Measurements from ENCODE around the gene HAVCR2. TPM values are rescaled to one million over a fixed set of nuclear protein-coding genes. Genes with fewer than 3 reads are reported as not detected.
A peak's percentile ranks its signal among the peaks of the same experiment; 100 is the strongest.

Gene HAVCR2
- not detected in 2 replicates for total RNA-seq (2014; rRNA removed; shearing (Covaris generic))
- polyA plus RNA-seq (2014; cell fraction: nucleus; rRNA removed): not detected in 2 replicates

GRCh38 chr5:157108976-157109375, at the start of gene HAVCR2:
Gene HAVCR2 (minus strand): TSS chr5:157109044. CDS start chr5:157108983, 61 bp downstream.
- DNase-seq (ENCODE audit: extremely low read depth, low read depth): no peak

GRCh38 chr5:157157293-157157891, 48.5 kb upstream of the HAVCR2 start:
- DNase-seq (ENCODE audit: extremely low read depth, low read depth): no peak

- no peak for DNase-seq (ENCODE audit: extremely low read depth, low read depth)
These were observed 46.5 kb upstream of the HAVCR2 start for GRCh38 chr5:157155297-157155696.

GRCh38 chr5:157150995-157151394, 42.2 kb upstream of the HAVCR2 start:
- no peak for DNase-seq (ENCODE audit: extremely low read depth, low read depth)

GRCh38 chr5:157148734-157149615, 40.1 kb upstream of the HAVCR2 start:
- DNase-seq (ENCODE audit: extremely low read depth, low read depth): peak; percentile 65

GRCh38 chr5:157143127-157143971, 34.5 kb upstream of the HAVCR2 start:
- no peak for DNase-seq (ENCODE audit: extremely low read depth, low read depth)

- DNase-seq (ENCODE audit: extremely low read depth, low read depth): peak; percentile 99
These were observed 33.7 kb upstream of the HAVCR2 start, which contains the start of gene MED7 for GRCh38 chr5:157142317-157143126. Gene MED7 (minus strand): TSS chr5:157142865. CDS start chr5:157139431, 3,434 bp downstream.

GRCh38 chr5:157137691-157138090, 28.8 kb upstream of the HAVCR2 start:
- DNase-seq (ENCODE audit: extremely low read depth, low read depth): no peak

GRCh38 chr5:157132281-157132612, 23.4 kb upstream of the HAVCR2 start:
- no peak for DNase-seq (ENCODE audit: extremely low read depth, low read depth)

GRCh38 chr5:157130925-157131324, 22.1 kb upstream of the HAVCR2 start:
- DNase-seq (ENCODE audit: extremely low read depth, low read depth): no peak

- no peak for DNase-seq (ENCODE audit: extremely low read depth, low read depth)
These were observed 12.9 kb upstream of the HAVCR2 start for GRCh38 chr5:157121709-157122108.

- no peak for DNase-seq (ENCODE audit: extremely low read depth, low read depth)
These were observed 11.3 kb upstream of the HAVCR2 start for GRCh38 chr5:157120102-157120501.

- DNase-seq (ENCODE audit: extremely low read depth, low read depth): no peak
These were observed 7.7 kb upstream of the HAVCR2 start for GRCh38 chr5:157116483-157116954.

- DNase-seq (ENCODE audit: extremely low read depth, low read depth): no peak
These were observed 6.7 kb upstream of the HAVCR2 start for GRCh38 chr5:157115502-157115901.

GRCh38 chr5:157115012-157115411, 6.2 kb upstream of the HAVCR2 start:
- no peak for DNase-seq (ENCODE audit: extremely low read depth, low read depth)

- no peak for DNase-seq (ENCODE audit: extremely low read depth, low read depth)
These were observed 4.2 kb upstream of the HAVCR2 start for GRCh38 chr5:157113002-157113401.

- DNase-seq (ENCODE audit: extremely low read depth, low read depth): no peak
These were observed 900 bp upstream of the HAVCR2 start for GRCh38 chr5:157109744-157110143.

GRCh38 chr5:157107508-157107907, 1.3 kb downstream of the HAVCR2 start:
- no peak for DNase-seq (ENCODE audit: extremely low read depth, low read depth)

- DNase-seq (ENCODE audit: extremely low read depth, low read depth): no peak
These were observed 2.0 kb downstream of the HAVCR2 start for GRCh38 chr5:157106630-157107461.
